Measurements from ENCODE around the gene USP53. TPM values are rescaled to one million over a fixed set of nuclear protein-coding genes. Genes with fewer than 3 reads are reported as not detected.

The USP53 gene
- total RNA-seq, 4 donors from 2014 or later, result 162 to 204 (median 167) TPM

DNA sequence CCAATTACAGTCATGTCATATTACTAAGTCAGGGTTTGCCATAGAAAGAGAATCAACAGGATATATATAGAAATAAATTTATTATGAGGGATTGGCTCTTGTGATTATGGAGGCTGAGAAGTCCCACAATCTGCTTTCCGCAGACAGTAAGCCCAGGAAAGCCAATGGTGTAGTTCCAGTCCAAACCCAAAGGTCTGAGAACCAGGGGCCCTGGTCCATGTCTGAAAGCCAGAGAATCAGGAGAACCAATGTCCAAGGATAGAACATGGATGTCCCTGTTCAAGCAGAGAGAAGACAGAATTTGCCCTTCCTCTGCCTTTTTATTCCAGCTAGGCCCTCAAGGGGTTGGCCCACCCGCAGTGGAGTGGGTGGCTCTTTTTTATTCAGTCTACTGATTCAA is 83.8 kb downstream of the USP53 start:
- TF ChIP-seq, protein P1, sequence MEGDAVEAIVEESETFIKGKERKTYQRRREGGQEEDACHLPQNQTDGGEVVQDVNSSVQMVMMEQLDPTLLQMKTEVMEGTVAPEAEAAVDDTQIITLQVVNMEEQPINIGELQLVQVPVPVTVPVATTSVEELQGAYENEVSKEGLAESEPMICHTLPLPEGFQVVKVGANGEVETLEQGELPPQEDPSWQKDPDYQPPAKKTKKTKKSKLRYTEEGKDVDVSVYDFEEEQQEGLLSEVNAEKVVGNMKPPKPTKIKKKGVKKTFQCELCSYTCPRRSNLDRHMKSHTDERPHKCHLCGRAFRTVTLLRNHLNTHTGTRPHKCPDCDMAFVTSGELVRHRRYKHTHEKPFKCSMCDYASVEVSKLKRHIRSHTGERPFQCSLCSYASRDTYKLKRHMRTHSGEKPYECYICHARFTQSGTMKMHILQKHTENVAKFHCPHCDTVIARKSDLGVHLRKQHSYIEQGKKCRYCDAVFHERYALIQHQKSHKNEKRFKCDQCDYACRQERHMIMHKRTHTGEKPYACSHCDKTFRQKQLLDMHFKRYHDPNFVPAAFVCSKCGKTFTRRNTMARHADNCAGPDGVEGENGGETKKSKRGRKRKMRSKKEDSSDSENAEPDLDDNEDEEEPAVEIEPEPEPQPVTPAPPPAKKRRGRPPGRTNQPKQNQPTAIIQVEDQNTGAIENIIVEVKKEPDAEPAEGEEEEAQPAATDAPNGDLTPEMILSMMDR (IDR thresholded peaks at IDR 0.05; ENCODE audit: low read depth), result no peak

DNA sequence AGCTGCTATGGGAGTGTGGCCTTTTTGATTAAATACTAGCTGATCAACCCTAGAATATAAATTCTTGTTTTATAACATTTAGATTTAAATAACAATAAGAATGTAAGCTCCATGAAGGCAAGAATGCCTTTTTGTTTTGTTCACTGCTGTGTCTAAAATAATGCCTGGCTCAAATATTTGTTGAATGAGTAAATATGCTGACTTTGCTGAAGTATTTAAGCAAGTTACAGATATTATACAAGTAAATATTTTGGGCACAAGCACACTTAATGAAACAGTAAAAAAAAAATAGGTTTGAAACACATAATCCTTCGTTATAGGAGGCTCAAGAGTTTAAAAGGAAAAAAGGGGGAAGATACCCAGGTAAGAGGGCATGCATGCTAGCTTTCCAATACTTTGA is 85.3 kb downstream of the USP53 start:
- TF ChIP-seq, protein P1 (IDR thresholded peaks at IDR 0.05; ENCODE audit: low read depth), result no peak

DNA sequence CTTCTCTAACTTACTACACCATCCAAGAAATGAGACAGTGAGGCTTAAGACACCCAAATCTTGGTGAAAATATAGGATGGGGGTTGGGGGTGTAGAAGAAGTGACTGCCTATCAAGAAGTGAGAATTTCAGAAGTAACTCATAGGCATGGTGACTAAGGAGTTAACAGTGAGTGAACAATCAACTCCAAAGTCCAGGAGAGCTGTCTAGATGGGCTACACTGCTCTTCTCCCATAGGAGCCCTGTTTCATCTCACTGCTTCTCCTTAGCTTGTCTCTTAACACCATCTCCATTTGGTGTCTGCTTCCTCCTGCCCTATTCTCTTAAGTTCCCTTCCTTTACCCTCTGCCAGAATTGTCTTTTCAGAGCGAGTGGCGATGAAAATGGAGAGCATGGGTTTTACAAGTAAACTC is 86.8 kb downstream of the USP53 start:
- TF ChIP-seq, protein P1 (IDR thresholded peaks at IDR 0.05; ENCODE audit: low read depth), result no peak

DNA sequence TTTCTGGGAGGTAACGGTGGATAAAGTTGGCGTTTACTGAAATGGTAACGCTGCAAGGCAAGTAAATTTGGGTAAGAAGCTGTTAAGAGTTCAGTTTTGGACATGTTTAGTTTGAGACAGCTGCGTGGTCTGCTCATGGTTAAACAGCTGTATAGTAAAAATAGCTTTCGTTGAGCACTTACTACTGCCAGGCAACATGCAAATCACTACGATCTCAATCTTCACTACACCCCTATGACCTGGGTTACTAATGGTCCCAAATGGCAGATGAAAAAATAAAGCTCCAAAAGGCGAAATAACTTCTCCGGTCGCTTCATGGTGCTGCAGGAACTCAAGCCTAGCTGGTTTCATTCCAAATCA is 87.2 kb downstream of the USP53 start:
- TF ChIP-seq, protein P1 (IDR thresholded peaks at IDR 0.05; ENCODE audit: low read depth), result no peak

DNA sequence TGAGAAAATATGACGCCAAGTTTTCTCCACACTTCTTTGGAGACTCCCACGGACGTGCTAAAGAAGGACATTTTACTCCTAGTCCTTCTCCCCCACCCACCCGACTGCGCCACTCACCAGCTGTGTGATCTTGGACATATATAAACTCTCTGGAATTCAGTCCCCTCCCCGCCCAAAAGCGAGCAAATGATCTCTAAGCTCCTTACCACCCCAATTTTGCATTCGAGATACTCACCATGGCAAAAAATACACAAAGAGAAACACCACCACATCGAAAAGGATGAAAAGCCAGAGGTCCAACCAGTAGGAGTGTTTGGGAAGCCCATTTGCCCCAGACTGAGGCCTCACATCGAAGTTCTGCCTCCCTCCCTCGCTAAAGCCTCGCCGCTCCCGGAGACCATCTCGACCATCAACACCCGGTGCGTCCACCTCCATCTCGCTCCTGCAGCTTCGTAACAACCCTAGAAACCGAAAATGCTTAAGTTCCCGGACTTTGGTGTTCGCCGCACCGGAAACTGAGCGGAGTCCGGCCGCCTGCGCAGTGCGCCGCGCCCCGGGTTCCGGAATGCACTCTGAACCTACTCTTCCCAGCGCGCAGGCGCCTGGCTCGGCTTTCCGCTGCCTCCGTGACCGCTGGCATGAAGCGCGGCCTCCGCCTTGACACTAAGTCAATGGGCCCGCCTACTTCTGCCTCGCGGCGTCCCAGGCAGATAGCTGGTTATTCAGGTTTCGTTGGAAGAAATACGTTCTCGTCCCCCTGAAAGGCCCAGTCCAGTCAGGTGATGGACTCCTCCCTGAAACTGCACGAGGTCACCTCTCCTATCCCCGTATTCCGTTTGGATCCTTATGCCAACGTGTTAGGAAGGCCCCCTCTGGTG is 87.8 kb downstream of the USP53 start:
- TF ChIP-seq, protein P1 (IDR thresholded peaks at IDR 0.05; ENCODE audit: low read depth), result no peak

DNA sequence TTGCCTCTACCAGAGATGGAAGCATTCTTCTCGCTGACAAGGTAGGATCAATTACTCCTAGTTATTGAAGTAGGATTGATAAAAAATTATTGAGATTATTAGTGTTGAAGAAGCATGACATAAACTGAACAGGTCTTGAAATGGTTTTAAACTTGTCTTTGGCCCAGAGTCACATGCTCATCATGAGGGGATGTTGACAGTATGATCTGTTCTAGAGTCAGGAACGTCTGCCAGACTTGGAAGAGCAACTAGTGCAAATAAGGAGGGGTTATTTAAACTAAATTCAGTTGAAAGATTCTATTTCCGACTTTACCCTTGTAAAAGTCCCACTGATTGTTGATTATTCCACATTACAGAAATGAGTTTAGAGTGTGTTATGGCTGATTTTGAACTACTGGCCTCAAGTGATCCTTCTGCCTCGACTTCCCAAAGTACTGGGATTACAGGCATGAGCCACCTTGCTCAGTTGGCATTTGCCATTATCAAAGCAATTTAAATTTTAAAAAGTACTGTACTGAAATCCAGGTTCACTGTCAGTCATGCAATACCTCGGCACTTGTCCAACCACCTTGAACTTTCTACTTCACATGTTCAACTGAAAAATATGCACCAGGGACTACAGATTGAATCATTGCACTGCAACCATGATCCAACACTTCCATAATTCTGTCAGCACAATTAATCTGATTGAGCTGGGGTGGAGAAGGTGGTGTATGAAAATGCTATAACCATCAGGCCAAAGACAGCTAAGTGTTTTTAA is 89.7 kb downstream of the USP53 start:
- TF ChIP-seq, protein P1 (IDR thresholded peaks at IDR 0.05; ENCODE audit: low read depth), result no peak

DNA sequence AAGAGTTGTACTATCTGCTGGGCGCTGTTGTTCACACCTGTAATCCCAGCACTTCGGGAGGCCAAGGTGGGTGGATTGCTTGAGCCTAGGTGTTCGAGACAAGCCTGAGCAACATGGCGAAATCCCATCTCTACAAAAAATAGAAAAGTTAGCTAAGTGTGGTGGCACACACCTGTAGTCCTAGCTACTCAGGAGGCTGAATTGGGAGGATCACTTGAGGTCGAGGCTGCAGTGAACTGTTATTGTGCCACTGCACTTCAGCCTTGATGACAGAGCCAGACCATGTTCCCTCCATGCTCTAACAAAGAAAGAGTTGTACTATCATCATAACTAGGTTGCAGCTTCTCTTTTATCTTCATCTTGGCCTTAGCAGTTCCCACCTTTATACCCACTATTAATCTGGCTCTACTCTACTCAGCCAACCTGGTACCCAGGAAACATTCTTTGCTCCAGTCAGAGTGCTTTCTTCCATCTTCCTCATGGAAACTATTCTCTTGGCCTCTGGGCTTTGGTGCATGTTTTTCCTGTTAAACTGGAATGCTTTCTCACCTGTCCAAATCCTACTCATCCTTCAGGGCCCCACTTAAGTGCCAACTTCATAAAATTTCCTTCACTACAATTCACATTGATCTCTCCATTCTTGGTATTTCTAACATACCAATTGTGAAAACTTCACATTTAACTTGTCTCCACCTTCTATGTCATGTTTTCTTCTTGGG is 91.2 kb downstream of the USP53 start:
- TF ChIP-seq, protein P1 (IDR thresholded peaks at IDR 0.05; ENCODE audit: low read depth), result no peak
